ENCODE data around the gene UBE2S. TPM values are rescaled to one million over a fixed set of nuclear protein-coding genes. Genes with fewer than 3 reads are reported as not detected.
"Not testable (repeated sequence)": the region's sequence is repeated elsewhere in the genome, so short reads cannot be mapped to it uniquely, and the experiment has no call there.

UBE2S gene
- polyA plus RNA-seq (119 and 188 TPM in 2 replicates), polyA minus RNA-seq (78.9 and 83.9 TPM in 2 replicates)

- Histone ChIP-seq H2AFZ (ENCODE audit: low read depth, low read length) (peak within 1 kb of the TSS; percentile 85), H3K4me2 (ENCODE audit: low read length) (peak within 1 kb of the TSS; percentile 79), H3K79me2 (replicated peaks; ENCODE audit: insufficient read depth, low read length) (peaks cover 21% of the 10 kb centered on the region), H3K4me3 (ENCODE audit: low read length) (peak within 1 kb of the TSS; percentile 90), H3K9ac (ENCODE audit: low read length) (peak within 1 kb of the TSS; percentile 91), H3K27ac (ENCODE audit: low read length) (peak within 1 kb of the TSS; percentile 99)
- not testable (repeated sequence) for H3K9me3 ChIP-seq (ENCODE audit: low read length); H3K27me3 ChIP-seq (ENCODE audit: insufficient read depth, low read depth, low read length); H4K20me1 ChIP-seq (ENCODE audit: insufficient read depth); H3K9me2 ChIP-seq (ENCODE audit: insufficient read depth, low read length); H3K36me3 ChIP-seq (ENCODE audit: insufficient read depth, low read length); H3F3A ChIP-seq (ENCODE audit: insufficient read depth, low read length, poor library complexity, severe bottlenecking)
- TF ChIP-seq CTCF (IDR thresholded peaks at IDR 0.05; ENCODE audit: poor library complexity, severe bottlenecking) = peak; percentile 14
- peak; percentile 96 for TF ChIP-seq POLR2AphosphoS5 (IDR thresholded peaks at IDR 0.05)
- peak; percentile 92 for TF ChIP-seq TAF1 (IDR thresholded peaks at IDR 0.05; ENCODE audit: low read depth)
- TF ChIP-seq RAD21 (conservative IDR thresholded peaks at IDR 0.05) = peak; percentile 51
- peak; percentile 65 for TF ChIP-seq SMC3 (conservative IDR thresholded peaks at IDR 0.05; ENCODE audit: poor library complexity)
- TF ChIP-seq REST (IDR thresholded peaks at IDR 0.05; ENCODE audit: borderline replicate concordance) = peak; percentile 96
Measured at GRCh38 chr19:55407550-55407799, at the start of gene UBE2S. Gene UBE2S (minus strand): TSS chr19:55407788. CDS start chr19:55407589, 199 bp downstream.

GRCh38 chr19:55456347-55456746, 48.8 kb upstream of the UBE2S start:
- no peaks in the 10 kb centered on the region for H3K36me3 ChIP-seq (ENCODE audit: insufficient read depth, low read length)
- H3K79me2 ChIP-seq (replicated peaks; ENCODE audit: insufficient read depth, low read length) = no peaks in the 10 kb centered on the region
- H3K9ac ChIP-seq (ENCODE audit: low read length) = no peak overlapping the region
- H4K20me1 ChIP-seq (ENCODE audit: insufficient read depth) = no peaks in the 10 kb centered on the region
- H3K4me3 ChIP-seq (ENCODE audit: low read length) = no peak overlapping the region
- H3F3A ChIP-seq (ENCODE audit: insufficient read depth, low read length, poor library complexity, severe bottlenecking) = no peaks in the 10 kb centered on the region
- H2AFZ ChIP-seq (ENCODE audit: low read depth, low read length) = no peak overlapping the region
- H3K4me2 ChIP-seq (ENCODE audit: low read length) = no peak overlapping the region
- H3K9me3 ChIP-seq (ENCODE audit: low read length) = no peaks in the 10 kb centered on the region
- no peak overlapping the region for H3K27ac ChIP-seq (ENCODE audit: low read length)
- H3K9me2 ChIP-seq (ENCODE audit: insufficient read depth, low read length) = no peaks in the 10 kb centered on the region
- peaks cover 3% of the 10 kb centered on the region for H3K27me3 ChIP-seq (ENCODE audit: insufficient read depth, low read depth, low read length)
- TF ChIP-seq EZH2 (IDR thresholded peaks at IDR 0.05; ENCODE audit: borderline replicate concordance, insufficient read depth, low read length, poor library complexity, severe bottlenecking) (no peak), POLR2AphosphoS5 (IDR thresholded peaks at IDR 0.05) (no peak), SMC3 (conservative IDR thresholded peaks at IDR 0.05; ENCODE audit: poor library complexity) (no peak), TAF1 (IDR thresholded peaks at IDR 0.05; ENCODE audit: low read depth) (no peak), CTCF (IDR thresholded peaks at IDR 0.05; ENCODE audit: poor library complexity, severe bottlenecking) (no peak), MXI1 (conservative IDR thresholded peaks at IDR 0.05; ENCODE audit: poor library complexity, severe bottlenecking) (no peak), EP300 (conservative IDR thresholded peaks at IDR 0.05; ENCODE audit: poor library complexity, severe bottlenecking) (no peak), RAD21 (conservative IDR thresholded peaks at IDR 0.05) (no peak), REST (IDR thresholded peaks at IDR 0.05; ENCODE audit: borderline replicate concordance) (no peak)
